Astrocyte (in vitro differentiated cells and primary cell): ENCODE results near the gene ACTC1. TPM values are rescaled to one million over a fixed set of nuclear protein-coding genes. Genes with fewer than 3 reads are reported as not detected.

Experiments used
- DNase-seq: peaks from one replicate; pipeline ENCODE4 v3.0.0-alpha.2; 2010; ENCODE audit warnings: low read depth
- FAIRE-seq: peaks from 2 replicates; lab custom pipeline; 2011; peaks lifted over from hg19 to GRCh38; lab: Jason Lieb, UNC
- H2AFZ ChIP-seq: 2 replicates; pipeline ENCODE4 v1.6.0; 2012; ENCODE audit warnings: low read depth, low read length, inconsistent platforms
- H3K27ac ChIP-seq: 2 replicates; pipeline ENCODE4 v1.5.1; 2011; ENCODE audit warnings: low read depth, low read length, inconsistent platforms
- H3K27me3 ChIP-seq: 2 replicates; pipeline ENCODE4 v1.6.0; 2011; ENCODE audit warnings: low read length, inconsistent platforms; ENCODE audit not compliant: insufficient read depth
- H3K36me3 ChIP-seq: 2 replicates; pipeline ENCODE4 v1.5.1; 2011; ENCODE audit warnings: low read length, inconsistent platforms; ENCODE audit not compliant: insufficient read depth
- H3K4me1 ChIP-seq: 2 replicates; pipeline ENCODE4 v1.5.1; 2011; ENCODE audit warnings: low read length, inconsistent platforms; ENCODE audit not compliant: insufficient read depth
- H3K4me2 ChIP-seq: 2 replicates; pipeline ENCODE4 v1.6.0; 2012; ENCODE audit warnings: low read length, inconsistent platforms
- H3K4me3 ChIP-seq: 2 replicates; pipeline ENCODE4 v1.5.1; 2011; ENCODE audit warnings: low read depth, mild to moderate bottlenecking, low read length, inconsistent platforms; ENCODE audit not compliant: insufficient read depth
- H3K79me2 ChIP-seq: 2 replicates; pipeline ENCODE4 v1.6.0; 2012; ENCODE audit warnings: mild to moderate bottlenecking, low read length, inconsistent platforms; ENCODE audit not compliant: insufficient read depth
- H3K9ac ChIP-seq: 2 replicates; pipeline ENCODE4 v1.6.0; 2012; ENCODE audit warnings: mild to moderate bottlenecking, low read length, inconsistent platforms
- H3K9me3 ChIP-seq: 2 replicates; pipeline ENCODE4 v1.5.1; 2012; ENCODE audit warnings: low read depth, mild to moderate bottlenecking, low read length, inconsistent platforms; ENCODE audit not compliant: insufficient read depth
- H4K20me1 ChIP-seq: 2 replicates; pipeline ENCODE4 v1.6.0; 2012; ENCODE audit warnings: low read length, inconsistent platforms; ENCODE audit not compliant: insufficient read depth
- H3K27ac Mint-ChIP-seq: one replicate; pipeline ENCODE4 v1.8.0; 2021; ENCODE audit warnings: mild to moderate bottlenecking, mixed read lengths; ENCODE audit not compliant: unreplicated experiment
- H3K27me3 Mint-ChIP-seq: one replicate; pipeline ENCODE4 v1.8.0; 2021; ENCODE audit warnings: low read depth, mixed read lengths; ENCODE audit not compliant: unreplicated experiment
- H3K36me3 Mint-ChIP-seq: one replicate; pipeline ENCODE4 v1.8.0; 2021; ENCODE audit warnings: low read depth, mixed read lengths; ENCODE audit not compliant: unreplicated experiment
- H3K4me1 Mint-ChIP-seq: one replicate; pipeline ENCODE4 v1.8.0; 2021; ENCODE audit warnings: low read depth, mixed read lengths; ENCODE audit not compliant: unreplicated experiment
- H3K4me3 Mint-ChIP-seq: one replicate; pipeline ENCODE4 v1.8.0; 2021; ENCODE audit warnings: mild to moderate bottlenecking, moderate library complexity, mixed read lengths; ENCODE audit not compliant: unreplicated experiment
- H3K9me3 Mint-ChIP-seq: one replicate; pipeline ENCODE4 v1.8.0; 2021; ENCODE audit warnings: mild to moderate bottlenecking, mixed read lengths; ENCODE audit not compliant: unreplicated experiment
- CTCF ChIP-seq: IDR thresholded peaks from 2 replicates; pipeline ENCODE4 v1.5.1; 2011; ENCODE audit warnings: low read depth, mild to moderate bottlenecking, inconsistent platforms, low read length, moderate library complexity; ENCODE audit not compliant: insufficient read depth
- EZH2 ChIP-seq: IDR thresholded peaks from 2 replicates; pipeline ENCODE4 v1.6.1; 2012; ENCODE audit warnings: mild to moderate bottlenecking, low read length, inconsistent platforms; ENCODE audit not compliant: insufficient read depth
- total RNA-seq: library from RNA; stranded (reverse); gene quantifications from 2 replicates; pipeline ENCODE4 v1.2.1, GENCODE V29; 2021

The ACTC1 gene
- total RNA-seq, 1 donor from 2014 or later, result 942 TPM

- H4K20me1 ChIP-seq, result no peaks in the 10 kb centered on the region
- no peaks in the 10 kb centered on the region for H3K36me3 ChIP-seq
- Mint-ChIP-seq H3K9me3 (no peaks in the 10 kb centered on the region), H3K27me3 (no peaks in the 10 kb centered on the region), H3K4me3 (peak overlapping the region; percentile 58), H3K27ac (no peak overlapping the region), H3K4me1 (peaks cover 20% of the 10 kb centered on the region), H3K36me3 (peaks cover 12% of the 10 kb centered on the region)
- no peaks in the 10 kb centered on the region for H3K4me1 ChIP-seq
- FAIRE-seq, result peak; percentile 9
- H3K4me2 ChIP-seq, result no peak overlapping the region
- TF ChIP-seq EZH2 (no peak), CTCF (no peak)
- H3K79me2 ChIP-seq, result no peaks in the 10 kb centered on the region
- no peak overlapping the region for H3K27ac ChIP-seq
- H3K27me3 ChIP-seq, result peaks cover 40% of the 10 kb centered on the region
- no peak for DNase-seq
- H3K9ac ChIP-seq, result no peak overlapping the region
- H3K4me3 ChIP-seq, result no peak overlapping the region
- H3K9me3 ChIP-seq, result no peaks in the 10 kb centered on the region
- H2AFZ ChIP-seq, result no peak overlapping the region
Measured at GRCh38 chr15:34791701-34792100, 3.6 kb downstream of the ACTC1 start.

- H3K27ac Mint-ChIP-seq, result no peak overlapping the region
- Histone ChIP-seq H3K9ac (no peak overlapping the region), H3K4me2 (no peak overlapping the region), H3K36me3 (no peaks in the 10 kb centered on the region), H3K27ac (no peak overlapping the region), H4K20me1 (no peaks in the 10 kb centered on the region), H3K27me3 (peaks cover 31% of the 10 kb centered on the region), H3K9me3 (no peaks in the 10 kb centered on the region), H3K4me1 (no peaks in the 10 kb centered on the region), H2AFZ (no peak overlapping the region), H3K79me2 (no peaks in the 10 kb centered on the region), H3K4me3 (no peak overlapping the region)
- peaks cover 15% of the 10 kb centered on the region for H3K4me1 Mint-ChIP-seq
- no peak for FAIRE-seq
- H3K27me3 Mint-ChIP-seq, result peaks cover 2% of the 10 kb centered on the region
- DNase-seq, result no peak
- no peak for TF ChIP-seq CTCF
- H3K9me3 Mint-ChIP-seq, result no peaks in the 10 kb centered on the region
- peaks cover 12% of the 10 kb centered on the region for H3K36me3 Mint-ChIP-seq
- no peak overlapping the region for H3K4me3 Mint-ChIP-seq
Measured at GRCh38 chr15:34790121-34790520, 5.2 kb downstream of the ACTC1 start.

- no peak overlapping the region for H3K27ac ChIP-seq
- H3K36me3 Mint-ChIP-seq, result peaks cover 10% of the 10 kb centered on the region
- FAIRE-seq, result no peak
Measured at GRCh38 chr15:34789326-34789725, 6.0 kb downstream of the ACTC1 start.

More at GRCh38 chr15:34789326-34789725, 6.0 kb downstream of the ACTC1 start:
- H3K27me3 ChIP-seq, result peaks cover 25% of the 10 kb centered on the region
- no peak overlapping the region for H3K4me3 Mint-ChIP-seq
- H3K4me3 ChIP-seq, result no peak overlapping the region
- no peaks in the 10 kb centered on the region for H3K36me3 ChIP-seq
- H3K79me2 ChIP-seq, result no peaks in the 10 kb centered on the region
- no peaks in the 10 kb centered on the region for H3K4me1 ChIP-seq
- no peaks in the 10 kb centered on the region for H3K9me3 ChIP-seq
- H3K27me3 Mint-ChIP-seq, result peaks cover 2% of the 10 kb centered on the region
- no peak overlapping the region for H3K27ac Mint-ChIP-seq
- H4K20me1 ChIP-seq, result no peaks in the 10 kb centered on the region
- TF ChIP-seq EZH2 (no peak), CTCF (no peak)
- peaks cover 16% of the 10 kb centered on the region for H3K4me1 Mint-ChIP-seq
- no peak overlapping the region for H3K9ac ChIP-seq
- H3K9me3 Mint-ChIP-seq, result no peaks in the 10 kb centered on the region
- no peak overlapping the region for H3K4me2 ChIP-seq
- no peak overlapping the region for H2AFZ ChIP-seq
- no peak for DNase-seq
